ENCODE data around the gene PITX2.

DNA sequence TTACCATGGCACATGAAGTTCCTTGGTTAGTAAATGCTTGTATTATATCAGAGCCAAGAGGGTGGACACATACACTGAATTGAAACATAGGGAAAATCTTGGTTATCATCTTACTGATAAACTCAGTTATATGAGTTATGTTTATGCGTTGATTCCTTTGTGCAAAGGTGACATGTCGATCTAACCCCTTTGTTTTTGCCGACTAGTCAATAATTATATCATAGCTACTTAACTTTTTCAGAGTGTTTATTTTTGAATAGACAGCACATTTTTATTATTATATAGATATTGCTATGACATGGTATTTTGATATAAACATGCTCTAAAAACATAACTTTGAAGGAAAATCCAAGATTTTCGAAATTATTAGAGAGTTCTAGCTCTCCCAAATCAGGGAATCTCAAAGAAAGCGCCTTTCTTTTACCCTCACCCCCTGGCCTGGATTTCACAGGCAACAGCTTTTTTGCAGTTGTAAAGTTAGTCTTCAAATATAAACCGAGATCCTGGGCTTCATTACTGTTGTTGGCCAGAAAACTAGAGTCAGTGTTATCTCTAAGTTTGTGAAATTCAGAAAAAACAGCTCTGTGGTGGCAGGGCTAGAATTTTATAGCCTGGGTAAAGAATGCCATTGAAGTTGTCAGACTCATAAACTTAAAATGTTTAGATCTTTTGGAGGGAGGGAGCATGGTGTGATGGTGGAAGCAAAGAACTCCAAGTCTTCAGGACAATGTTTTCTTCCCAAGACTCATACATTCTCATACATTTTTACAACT lies 45.8 kb upstream of the PITX2 start:
- TF ChIP-seq, protein P1, sequence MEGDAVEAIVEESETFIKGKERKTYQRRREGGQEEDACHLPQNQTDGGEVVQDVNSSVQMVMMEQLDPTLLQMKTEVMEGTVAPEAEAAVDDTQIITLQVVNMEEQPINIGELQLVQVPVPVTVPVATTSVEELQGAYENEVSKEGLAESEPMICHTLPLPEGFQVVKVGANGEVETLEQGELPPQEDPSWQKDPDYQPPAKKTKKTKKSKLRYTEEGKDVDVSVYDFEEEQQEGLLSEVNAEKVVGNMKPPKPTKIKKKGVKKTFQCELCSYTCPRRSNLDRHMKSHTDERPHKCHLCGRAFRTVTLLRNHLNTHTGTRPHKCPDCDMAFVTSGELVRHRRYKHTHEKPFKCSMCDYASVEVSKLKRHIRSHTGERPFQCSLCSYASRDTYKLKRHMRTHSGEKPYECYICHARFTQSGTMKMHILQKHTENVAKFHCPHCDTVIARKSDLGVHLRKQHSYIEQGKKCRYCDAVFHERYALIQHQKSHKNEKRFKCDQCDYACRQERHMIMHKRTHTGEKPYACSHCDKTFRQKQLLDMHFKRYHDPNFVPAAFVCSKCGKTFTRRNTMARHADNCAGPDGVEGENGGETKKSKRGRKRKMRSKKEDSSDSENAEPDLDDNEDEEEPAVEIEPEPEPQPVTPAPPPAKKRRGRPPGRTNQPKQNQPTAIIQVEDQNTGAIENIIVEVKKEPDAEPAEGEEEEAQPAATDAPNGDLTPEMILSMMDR (IDR thresholded peaks at IDR 0.05 in 2 of 3, conservative IDR thresholded peaks at IDR 0.05 in 1 of 3; ENCODE audit: borderline replicate concordance in 1 of 3, insufficient read depth in 1 of 3, low read depth in 2 of 3, low read length in 2 of 3) = no peak
- TF ChIP-seq POLR2A (IDR thresholded peaks at IDR 0.05; ENCODE audit: borderline replicate concordance, extremely low read depth, insufficient read depth, insufficient read length) = no peak
- TF ChIP-seq POLR2AphosphoS5 (IDR thresholded peaks at IDR 0.05; ENCODE audit: low read depth, low read length) = no peak
- TF ChIP-seq, protein P2, sequence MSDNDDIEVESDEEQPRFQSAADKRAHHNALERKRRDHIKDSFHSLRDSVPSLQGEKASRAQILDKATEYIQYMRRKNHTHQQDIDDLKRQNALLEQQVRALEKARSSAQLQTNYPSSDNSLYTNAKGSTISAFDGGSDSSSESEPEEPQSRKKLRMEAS (IDR thresholded peaks at IDR 0.05) = no peak
- TF ChIP-seq CEBPB (IDR thresholded peaks at IDR 0.05; ENCODE audit: low read depth) = no peak

Measured in HCT116 (cell line).